OCI-LY3 (cell line): Measurements from ENCODE around the gene TSPAN14.

Source experiments
- CTCF ChIP-seq: fragments of 200-600, 300-600 bp; sonication (generic); IDR thresholded peaks from 2 replicates; pipeline ENCODE4 v1.5.1; 2014; ENCODE audit warnings: antibody characterized with exemption, low read length, low read depth
- EZH2phosphoT487 ChIP-seq: fragments of 200-600 bp; shearing (Covaris generic); IDR thresholded peaks from 2 replicates; pipeline ENCODE4 v1.6.1; 2018; ENCODE audit warnings: antibody characterized with exemption, mixed run types, low read depth

- TF ChIP-seq CTCF (no peak), EZH2phosphoT487 (no peak)
Observed at GRCh38 chr10:80412486-80412885, 41.6 kb upstream of the TSPAN14 start.
